ENCODE data around the gene WNT6. TPM values are rescaled to one million over a fixed set of nuclear protein-coding genes. Genes with fewer than 3 reads are reported as not detected.

WNT6 gene
- total RNA-seq, 1 experiment from 2014 or later = not detected

GRCh38 chr2:218882461-218882816 is 22.8 kb downstream of the WNT6 start:
- no peak overlapping the region for H3K27ac ChIP-seq (ENCODE audit: low read length)
- H3K36me3 ChIP-seq (ENCODE audit: low read depth, low read length) = no peaks in the 10 kb centered on the region
- intact Hi-C loops (cut with micrococcal nuclease) = no loop called here
- no peak overlapping the region for H3K4me3 ChIP-seq (ENCODE audit: low read length)
- no peaks in the 10 kb centered on the region for H3K4me1 ChIP-seq (ENCODE audit: insufficient read depth, low read length)
- H2AFZ ChIP-seq (ENCODE audit: low read length) = no peak overlapping the region
- H3K9ac ChIP-seq (ENCODE audit: low read length) = no peak overlapping the region
- no peaks in the 10 kb centered on the region for H3F3A ChIP-seq (ENCODE audit: low read length, unreplicated experiment)
- POLR2A ChIA-PET (ENCODE audit: unreplicated experiment) = no interaction called here
- CTCF ChIA-PET = interaction anchor here (1.0 kb wide), 1 partner anchor 16 kb away, joined by 3 read pairs; no protein-coding TSS in a partner anchor
- TF ChIP-seq EZH2 (IDR thresholded peaks at IDR 0.05; ENCODE audit: low read length, unreplicated experiment) (no peak), CTCF (conservative IDR thresholded peaks at IDR 0.05; ENCODE audit: low read depth, low read length) (no peak), EZH2phosphoT487 (IDR thresholded peaks at IDR 0.05; ENCODE audit: borderline replicate concordance, low read length) (no peak)
- no peaks in the 10 kb centered on the region for H3K27me3 ChIP-seq (ENCODE audit: low read length)
- no peaks in the 10 kb centered on the region for H3K9me2 ChIP-seq (replicated peaks; ENCODE audit: low read length)
- DNase-seq (no peak), ATAC-seq (no peak)
- H4K20me1 ChIP-seq (ENCODE audit: low read length) = no peaks in the 10 kb centered on the region
- no peaks in the 10 kb centered on the region for H3K9me3 ChIP-seq (ENCODE audit: low read length)
- no peaks in the 10 kb centered on the region for H3K79me2 ChIP-seq (ENCODE audit: low read length)
- no TSS peak for BruUV-seq (replicated peaks)
- no peak overlapping the region for H3K4me2 ChIP-seq (ENCODE audit: low read length)

- Histone ChIP-seq H3K9me3 (ENCODE audit: low read length) (no peaks in the 10 kb centered on the region), H3K4me3 (ENCODE audit: low read length) (no peak overlapping the region), H3K79me2 (ENCODE audit: low read length) (no peaks in the 10 kb centered on the region), H3K36me3 (ENCODE audit: low read depth, low read length) (no peaks in the 10 kb centered on the region), H3K4me1 (ENCODE audit: insufficient read depth, low read length) (no peaks in the 10 kb centered on the region), H3K9me2 (replicated peaks; ENCODE audit: low read length) (no peaks in the 10 kb centered on the region), H3K27me3 (ENCODE audit: low read length) (no peaks in the 10 kb centered on the region), H3K27ac (ENCODE audit: low read length) (no peak overlapping the region), H3F3A (ENCODE audit: low read length, unreplicated experiment) (no peaks in the 10 kb centered on the region), H2AFZ (ENCODE audit: low read length) (no peak overlapping the region), H3K4me2 (ENCODE audit: low read length) (no peak overlapping the region), H3K9ac (ENCODE audit: low read length) (no peak overlapping the region), H4K20me1 (ENCODE audit: low read length) (no peaks in the 10 kb centered on the region)
- no TSS peak for BruUV-seq (replicated peaks)
- POLR2A ChIA-PET (ENCODE audit: unreplicated experiment) = no interaction called here
- peak; percentile 32 for DNase-seq
- intact Hi-C loops (cut with micrococcal nuclease) = no loop called here
- peak; percentile 36; the same call in 1 of the 2 replicates for ATAC-seq
- CTCF ChIA-PET = interaction anchor here (1.0 kb wide), 1 partner anchor 15 kb away, joined by 3 read pairs; no protein-coding TSS in a partner anchor
- TF ChIP-seq CTCF (conservative IDR thresholded peaks at IDR 0.05; ENCODE audit: low read depth, low read length) (no peak), EZH2phosphoT487 (IDR thresholded peaks at IDR 0.05; ENCODE audit: borderline replicate concordance, low read length) (no peak), EZH2 (IDR thresholded peaks at IDR 0.05; ENCODE audit: low read length, unreplicated experiment) (no peak)
These were observed 23.3 kb downstream of the WNT6 start for GRCh38 chr2:218882866-218883366.

All from PC-3 (cell line).